GM12891 (cell line): Measurements from ENCODE around the gene WDR89.

ENCODE experiments used
- PAX5 ChIP-seq: IDR thresholded peaks from 2 replicates; pipeline ENCODE4 v1.6.1; 2011; ENCODE audit warnings: low read length, moderate library complexity, mild to moderate bottlenecking; ENCODE audit not compliant: insufficient read depth, severe bottlenecking
- POLR2A ChIP-seq: IDR thresholded peaks from 2 replicates; pipeline ENCODE4 v1.6.1; 2011; ENCODE audit warnings: low read depth, low read length, control low read depth

GRCh38 chr14:63678536-63678935 is 36.9 kb upstream of the WDR89 start:
- TF ChIP-seq POLR2A (no peak), PAX5 (no peak)
